ENCODE measurements around the gene FOXC1.

Gene FOXC1

GRCh38 chr6:1581120-1581991 lies 28.4 kb upstream of the FOXC1 start:
- intact Hi-C loops (cut with DNase I) = no loop called here
- peak in 9 of 42 donors; percentile 27 to 62 (median 57) for DNase-seq

GRCh38 chr6:1584146-1584545 lies 25.6 kb upstream of the FOXC1 start:
- intact Hi-C loops (cut with DNase I) = no loop called here
- peak in 1 of 42 donors; percentile 10 for DNase-seq

GRCh38 chr6:1584996-1585668 lies 24.6 kb upstream of the FOXC1 start:
- intact Hi-C loops (cut with DNase I) = no loop called here
- DNase-seq = no peak

- DNase-seq = peak in 1 of 42 donors; percentile 14
These were observed 24.1 kb upstream of the FOXC1 start for GRCh38 chr6:1585669-1586049.

GRCh38 chr6:1586256-1586655 lies 23.5 kb upstream of the FOXC1 start:
- intact Hi-C loops (cut with DNase I) = no loop called here
- DNase-seq = peak in 2 of 42 donors; percentile 3 to 10

More at GRCh38 chr6:1585669-1586049, 24.1 kb upstream of the FOXC1 start:
- intact Hi-C loops (cut with DNase I) = no loop called here

- intact Hi-C loops (cut with DNase I) = no loop called here
- DNase-seq = peak in 2 of 42 donors; percentile 7 to 19
These were observed 22.8 kb upstream of the FOXC1 start for GRCh38 chr6:1586861-1587450.

GRCh38 chr6:1587546-1587945 lies 22.2 kb upstream of the FOXC1 start:
- intact Hi-C loops (cut with DNase I) = no loop called here
- peak in 4 of 42 donors; percentile 5 to 28 (median 20) for DNase-seq

GRCh38 chr6:1587977-1588376 lies 21.7 kb upstream of the FOXC1 start:
- intact Hi-C loops (cut with DNase I) = no loop called here
- DNase-seq = peak in 2 of 42 donors; percentile 1 to 2

GRCh38 chr6:1589208-1589607 lies 20.5 kb upstream of the FOXC1 start:
- DNase-seq = peak in 4 of 42 donors; percentile 0 to 23 (median 10)
- intact Hi-C loops (cut with DNase I) = no loop called here

- intact Hi-C loops (cut with DNase I) = loop anchor here (10.0 kb wide), 1 partner anchor 1154 kb away; no protein-coding TSS in a partner anchor
- DNase-seq = peak in 5 of 42 donors; percentile 3 to 24 (median 12)
These were observed 19.1 kb upstream of the FOXC1 start for GRCh38 chr6:1590580-1590979.

- intact Hi-C loops (cut with DNase I) = loop anchor here (10.0 kb wide), 1 partner anchor 1154 kb away; no protein-coding TSS in a partner anchor
- DNase-seq = peak in 3 of 42 donors; percentile 1 to 6 (median 2)
These were observed 18.5 kb upstream of the FOXC1 start for GRCh38 chr6:1591243-1591642.

GRCh38 chr6:1591926-1592325 lies 17.8 kb upstream of the FOXC1 start:
- intact Hi-C loops (cut with DNase I) = loop anchor here (10.0 kb wide), 1 partner anchor 1153 kb away; no protein-coding TSS in a partner anchor
- peak in 4 of 42 donors; percentile 1 to 7 (median 6) for DNase-seq

- peak in 4 of 42 donors; percentile 7 to 17 (median 13) for DNase-seq
- intact Hi-C loops (cut with DNase I) = loop anchor here (10.0 kb wide), 1 partner anchor 1152 kb away; no protein-coding TSS in a partner anchor
These were observed 16.9 kb upstream of the FOXC1 start for GRCh38 chr6:1592852-1593251.

- intact Hi-C loops (cut with DNase I) = loop anchor here (10.0 kb wide), 1 partner anchor 1151 kb away; no protein-coding TSS in a partner anchor
- DNase-seq = peak in 11 of 42 donors; percentile 20 to 64 (median 42)
These were observed 16.3 kb upstream of the FOXC1 start for GRCh38 chr6:1593286-1593957.

GRCh38 chr6:1593958-1594314 lies 15.8 kb upstream of the FOXC1 start:
- peak in 3 of 42 donors; percentile 8 to 33 (median 18) for DNase-seq
- intact Hi-C loops (cut with DNase I) = loop anchor here (10.0 kb wide), 1 partner anchor 1151 kb away; no protein-coding TSS in a partner anchor

- DNase-seq = peak in 3 of 42 donors; percentile 12 to 33 (median 22)
- intact Hi-C loops (cut with DNase I) = loop anchor here (5.0 to 10.0 kb wide), 2 partner anchors 1038 to 1150 kb away; no protein-coding TSS in a partner anchor
These were observed 15.1 kb upstream of the FOXC1 start for GRCh38 chr6:1594445-1595200.

GRCh38 chr6:1595271-1596087 lies 14.2 kb upstream of the FOXC1 start:
- intact Hi-C loops (cut with DNase I) = loop anchor here (5.0 to 10.0 kb wide), 2 partner anchors 1037 to 1149 kb away; no protein-coding TSS in a partner anchor
- peak in 3 of 42 donors; percentile 7 to 23 (median 9) for DNase-seq
